OCI-LY7 (cell line): ENCODE results near the gene SUDS3.

Source experiments
- EZH2phosphoT487 ChIP-seq: fragments of 200-600 bp; sonication (generic); IDR thresholded peaks from 2 replicates; pipeline ENCODE4 v1.6.1; 2018; ENCODE audit warnings: low read depth, borderline replicate concordance, mild to moderate bottlenecking, mixed run types, antibody characterized with exemption, low read length, moderate library complexity, mixed read lengths
- TF ChIP-seq, protein P1 (sequence below): fragments of 200-600 bp; sonication (generic); conservative IDR thresholded peaks from 2 replicates; pipeline ENCODE4 v1.5.1; 2014; ENCODE audit warnings: mild to moderate bottlenecking, antibody characterized with exemption, low read length, moderate library complexity, mixed read lengths

DNA sequence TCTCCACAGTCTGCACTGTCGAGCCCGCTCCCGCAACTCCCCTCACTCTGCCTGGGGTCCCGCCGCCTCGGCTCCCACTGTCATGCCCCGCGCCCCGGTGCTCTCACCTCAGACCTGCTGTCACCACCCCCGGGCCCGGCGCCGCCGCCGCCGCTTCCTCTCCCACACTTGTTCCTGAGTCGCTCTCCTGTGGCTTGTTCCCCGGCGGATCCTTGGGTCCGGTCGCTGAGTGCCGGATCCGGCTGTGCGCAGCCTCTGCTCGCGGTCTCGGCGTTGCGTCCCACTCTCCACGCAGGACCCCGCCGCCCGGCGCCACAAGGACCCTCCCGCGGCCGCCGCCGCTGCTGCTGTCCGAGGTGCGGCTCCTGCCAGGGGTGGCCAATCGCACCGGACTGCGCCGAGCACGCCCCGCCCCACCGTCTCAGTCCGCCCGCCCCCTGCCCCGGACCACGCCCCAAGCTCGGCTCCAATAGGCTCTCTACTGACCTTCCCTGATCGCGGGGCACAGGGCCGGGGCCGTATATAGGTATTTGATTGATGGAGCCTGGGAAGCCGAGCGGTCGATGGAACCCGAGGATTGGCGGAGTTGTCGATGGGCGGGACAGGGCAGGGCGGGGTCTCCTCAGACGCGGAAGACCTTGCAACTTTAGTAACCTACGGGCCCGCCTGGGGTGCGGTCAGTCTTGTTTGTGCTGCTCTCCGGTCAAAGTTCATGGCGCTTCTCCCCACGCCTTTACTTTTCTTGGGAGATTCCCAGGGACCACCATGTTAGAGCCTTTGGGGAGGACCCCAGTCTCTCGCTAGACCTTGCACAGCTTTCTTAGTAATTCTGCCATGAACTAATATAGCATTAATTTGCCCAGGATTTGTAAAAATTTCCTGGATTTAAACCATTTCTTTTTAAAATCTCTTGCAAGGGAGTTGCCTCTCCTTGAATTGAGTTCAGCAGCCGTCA, 3.5 kb upstream of the SUDS3 start, which contains the start of gene TAOK3:
- TF ChIP-seq, protein P1, sequence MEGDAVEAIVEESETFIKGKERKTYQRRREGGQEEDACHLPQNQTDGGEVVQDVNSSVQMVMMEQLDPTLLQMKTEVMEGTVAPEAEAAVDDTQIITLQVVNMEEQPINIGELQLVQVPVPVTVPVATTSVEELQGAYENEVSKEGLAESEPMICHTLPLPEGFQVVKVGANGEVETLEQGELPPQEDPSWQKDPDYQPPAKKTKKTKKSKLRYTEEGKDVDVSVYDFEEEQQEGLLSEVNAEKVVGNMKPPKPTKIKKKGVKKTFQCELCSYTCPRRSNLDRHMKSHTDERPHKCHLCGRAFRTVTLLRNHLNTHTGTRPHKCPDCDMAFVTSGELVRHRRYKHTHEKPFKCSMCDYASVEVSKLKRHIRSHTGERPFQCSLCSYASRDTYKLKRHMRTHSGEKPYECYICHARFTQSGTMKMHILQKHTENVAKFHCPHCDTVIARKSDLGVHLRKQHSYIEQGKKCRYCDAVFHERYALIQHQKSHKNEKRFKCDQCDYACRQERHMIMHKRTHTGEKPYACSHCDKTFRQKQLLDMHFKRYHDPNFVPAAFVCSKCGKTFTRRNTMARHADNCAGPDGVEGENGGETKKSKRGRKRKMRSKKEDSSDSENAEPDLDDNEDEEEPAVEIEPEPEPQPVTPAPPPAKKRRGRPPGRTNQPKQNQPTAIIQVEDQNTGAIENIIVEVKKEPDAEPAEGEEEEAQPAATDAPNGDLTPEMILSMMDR, result no peak
- TF ChIP-seq EZH2phosphoT487, result no peak
